HG03521 (cell line): ENCODE results near the gene EDEM3.
A peak's percentile ranks its signal among the peaks of the same experiment; 100 is the strongest.
"Not testable (repeated sequence)": the region's sequence is repeated elsewhere in the genome, so short reads cannot be mapped to it uniquely, and the experiment has no call there.

Experiments
- ATAC-seq: cut with Tn5 transposase; IDR thresholded peaks from one replicate; pipeline ENCODE4 v1.9.1; 2021; ENCODE audit warnings: mild to moderate bottlenecking, moderate library complexity; ENCODE audit not compliant: unreplicated experiment

EDEM3 gene

DNA sequence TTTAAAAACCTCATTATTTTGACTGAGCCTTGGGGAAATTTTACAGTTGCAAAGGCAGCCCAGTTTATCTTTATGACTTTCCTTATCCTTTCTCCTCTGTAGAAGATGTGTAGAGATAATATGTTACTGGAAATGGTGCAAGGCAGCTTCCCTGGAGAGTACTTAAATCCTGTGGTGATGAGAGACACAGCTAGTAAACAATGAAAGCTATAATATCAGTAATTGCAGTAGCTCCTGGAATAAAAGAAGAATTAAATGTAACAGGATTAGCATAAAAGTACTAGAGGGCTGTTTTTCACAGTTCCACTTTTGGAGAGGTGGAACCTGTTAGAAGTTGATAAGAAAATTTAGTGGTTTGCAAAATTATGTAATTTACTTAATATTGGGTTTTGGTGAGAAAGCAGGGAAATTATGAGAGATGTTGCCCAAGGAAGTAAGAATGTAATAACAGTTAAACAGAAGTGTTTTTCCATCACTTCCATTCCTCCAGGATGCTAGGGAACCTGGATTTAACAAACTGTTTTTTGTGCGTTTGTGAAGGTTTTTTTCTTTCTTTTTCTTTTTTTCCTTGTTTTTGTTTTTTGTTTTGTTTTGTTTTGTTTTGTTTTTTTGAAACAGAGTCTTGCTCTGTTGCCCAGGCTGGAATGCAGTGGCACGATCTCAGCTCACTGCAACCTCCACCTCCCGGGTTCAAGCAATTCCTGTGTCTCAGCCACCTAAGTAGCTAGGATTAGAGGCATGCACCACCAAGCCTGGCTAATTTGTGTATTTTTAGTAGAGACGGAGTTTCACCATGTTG, 15.7 kb upstream of the EDEM3 start:
- no peak for ATAC-seq

DNA sequence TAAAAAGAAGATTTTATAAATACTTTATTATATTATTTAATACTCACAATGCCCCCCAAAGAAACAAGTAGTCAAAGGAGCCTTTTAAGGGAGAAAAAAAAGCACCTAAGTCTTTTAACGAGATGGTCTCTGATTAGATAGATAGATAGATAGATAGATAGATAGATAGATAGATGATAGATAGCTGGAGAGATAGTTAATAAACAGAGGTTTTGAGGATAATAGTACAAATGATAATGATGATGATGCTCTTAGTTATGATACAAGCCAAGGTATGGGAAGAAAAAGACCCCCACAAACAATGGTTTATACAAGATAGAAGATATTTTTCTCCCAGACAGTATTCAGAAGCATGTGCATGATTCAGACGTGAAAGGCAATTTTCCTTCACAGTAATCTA, 14.6 kb upstream of the EDEM3 start:
- ATAC-seq, result no peak

DNA sequence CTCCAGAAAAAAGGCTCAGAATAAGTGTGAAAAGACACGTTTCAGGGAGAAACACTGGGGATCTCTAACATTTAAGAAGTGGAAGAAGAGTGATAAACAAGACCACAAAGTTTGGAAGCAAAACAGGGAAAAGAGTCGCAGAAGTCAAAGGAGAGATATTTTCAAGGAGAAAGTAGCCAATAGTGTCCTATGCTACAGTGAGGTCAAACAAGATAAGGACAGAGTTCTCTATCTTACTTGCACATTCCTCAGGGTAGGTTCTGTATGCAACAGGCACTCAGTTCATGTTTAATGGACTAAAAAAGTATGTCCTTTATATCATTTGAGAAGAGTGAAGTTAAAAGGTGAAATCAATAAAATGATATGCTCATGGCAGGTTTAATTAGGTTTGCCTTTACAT, 13.8 kb upstream of the EDEM3 start:
- ATAC-seq, result no peak

DNA sequence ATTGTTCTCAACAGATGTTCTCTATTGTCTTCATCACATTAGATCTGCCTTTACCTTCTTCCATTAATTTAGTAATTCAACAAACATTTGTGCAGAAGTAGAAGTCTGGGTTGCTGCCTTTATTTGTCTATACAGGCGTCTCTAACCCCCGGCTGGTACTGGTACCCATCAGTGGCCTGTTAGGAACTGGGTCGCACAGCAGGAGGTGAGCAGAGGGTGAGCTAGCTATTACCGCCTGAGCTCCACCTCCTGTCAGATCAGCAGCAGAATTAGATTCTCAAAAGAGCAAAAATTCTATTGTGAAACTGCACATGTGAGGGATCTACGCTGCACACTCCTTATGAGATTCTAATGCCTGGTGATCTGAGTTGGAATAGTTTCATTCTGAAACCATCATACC, 12.9 kb upstream of the EDEM3 start:
- ATAC-seq, result no peak

DNA sequence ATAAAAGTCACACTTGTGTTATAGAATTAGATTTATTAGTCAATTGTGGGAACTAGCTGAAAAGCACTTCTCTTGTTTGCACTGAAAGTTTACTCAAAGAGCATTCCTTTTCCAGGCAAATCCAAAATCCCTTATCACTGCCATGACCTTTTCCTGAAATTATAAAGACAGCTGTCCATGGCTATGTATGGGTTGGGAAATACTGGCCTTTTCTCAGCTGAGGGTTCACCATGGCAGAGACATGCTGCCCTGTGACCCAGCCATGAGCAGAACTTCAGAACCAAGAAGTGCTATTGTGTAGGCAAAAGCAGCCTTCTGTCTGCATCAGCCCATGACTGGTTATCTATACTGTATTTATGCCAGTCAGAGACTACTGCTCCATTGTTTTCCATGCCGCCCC, 9.8 kb upstream of the EDEM3 start:
- ATAC-seq, result no peak

DNA sequence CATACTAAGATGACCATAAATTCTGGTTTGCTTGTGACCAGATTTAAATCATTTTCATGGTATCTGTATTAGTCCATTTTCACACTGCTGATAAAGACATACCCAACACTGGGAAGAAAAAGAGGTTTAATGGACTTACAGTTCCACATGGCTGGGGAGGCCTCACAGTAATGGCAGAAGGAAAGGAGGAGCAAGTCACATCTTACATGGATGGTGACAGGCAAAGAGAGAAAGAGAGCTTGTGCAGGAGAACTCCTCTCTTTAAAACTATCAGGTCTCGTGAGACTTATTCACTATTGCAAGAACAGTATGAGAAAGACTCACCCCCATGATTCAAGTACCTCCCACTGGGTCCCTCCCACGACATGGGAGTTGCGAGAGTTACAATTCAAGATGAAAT, 8.9 kb upstream of the EDEM3 start:
- not testable (repeated sequence) for ATAC-seq

DNA sequence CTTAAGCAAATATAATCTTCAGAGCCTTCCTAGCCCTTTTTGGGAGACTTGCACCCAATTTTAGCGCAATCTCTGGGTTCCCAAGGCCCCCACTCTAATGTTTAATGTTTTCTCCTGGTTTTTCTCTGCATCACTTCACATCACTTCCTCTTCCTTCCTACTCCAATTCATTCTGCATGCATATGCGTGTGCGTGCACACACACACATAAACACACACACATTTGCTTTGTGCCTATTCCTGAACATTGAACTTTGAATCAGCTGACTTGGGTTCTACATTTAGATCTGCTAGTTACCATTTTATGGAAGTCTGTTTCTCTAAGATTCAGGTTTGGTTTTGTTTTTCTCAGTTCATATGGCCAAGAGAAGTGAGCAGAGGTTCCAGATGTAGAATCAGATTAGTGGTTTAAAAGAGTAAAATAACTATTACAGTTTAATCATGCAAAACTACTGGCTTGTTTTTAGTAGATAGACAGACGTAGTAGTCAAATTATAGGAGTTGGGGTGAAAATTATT, 7.4 kb upstream of the EDEM3 start:
- no peak for ATAC-seq

DNA sequence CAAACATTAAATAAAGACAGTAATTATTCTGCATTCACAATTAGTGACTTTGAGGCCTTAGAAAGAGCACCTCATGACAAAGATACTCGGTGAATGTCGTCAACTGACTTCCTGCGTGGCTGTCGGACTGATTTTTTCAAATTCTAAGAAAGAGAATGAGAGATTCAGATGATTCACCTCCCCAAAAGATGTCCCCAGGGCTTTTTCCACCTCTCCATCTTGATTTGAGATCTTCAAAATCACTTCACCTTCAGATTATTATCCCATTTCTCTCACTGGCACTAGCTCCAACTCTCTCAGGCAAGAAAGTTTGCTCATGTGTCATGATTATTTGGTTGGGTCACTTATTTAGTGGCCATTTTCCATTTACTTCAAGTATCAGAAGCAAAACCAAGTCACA, 5.0 kb upstream of the EDEM3 start:
- ATAC-seq, result no peak

DNA sequence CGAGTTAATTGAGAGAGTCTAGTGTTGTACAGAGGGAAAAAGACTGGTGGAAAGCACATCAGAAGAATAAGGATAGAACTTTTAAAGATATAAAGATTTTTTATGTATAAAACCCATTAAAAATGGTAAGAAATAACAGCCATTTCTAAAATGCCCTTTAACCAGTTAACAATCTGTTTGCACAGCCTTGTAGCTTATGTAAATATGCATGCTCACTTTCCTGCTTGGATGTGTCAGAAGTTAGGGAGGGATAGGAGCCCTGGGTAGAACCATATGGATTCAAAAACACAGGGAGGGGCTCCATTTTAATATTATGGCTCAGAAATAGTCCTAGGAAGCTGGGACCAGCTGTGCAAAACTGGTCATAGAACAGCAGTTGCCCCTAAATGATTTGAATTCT, 4.5 kb upstream of the EDEM3 start:
- ATAC-seq, result no peak

DNA sequence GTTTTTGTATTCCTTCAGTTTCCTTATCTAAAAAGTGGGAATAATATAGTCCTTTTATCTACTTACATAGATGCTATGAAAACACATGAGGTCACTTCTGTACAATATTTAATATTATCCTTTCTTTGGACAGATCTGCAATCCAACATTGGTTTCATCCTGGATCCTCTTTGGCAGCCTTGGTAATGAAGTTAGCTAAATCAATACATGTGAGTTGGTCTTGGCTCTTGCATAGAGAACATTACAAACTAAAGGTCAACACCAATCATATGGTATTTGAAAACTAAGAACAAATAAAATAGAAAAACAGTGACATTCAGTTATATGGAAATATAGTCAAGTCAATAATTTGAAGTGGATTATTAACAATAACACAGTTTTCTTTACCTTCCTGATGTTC, 3.2 kb upstream of the EDEM3 start:
- no peak for ATAC-seq

DNA sequence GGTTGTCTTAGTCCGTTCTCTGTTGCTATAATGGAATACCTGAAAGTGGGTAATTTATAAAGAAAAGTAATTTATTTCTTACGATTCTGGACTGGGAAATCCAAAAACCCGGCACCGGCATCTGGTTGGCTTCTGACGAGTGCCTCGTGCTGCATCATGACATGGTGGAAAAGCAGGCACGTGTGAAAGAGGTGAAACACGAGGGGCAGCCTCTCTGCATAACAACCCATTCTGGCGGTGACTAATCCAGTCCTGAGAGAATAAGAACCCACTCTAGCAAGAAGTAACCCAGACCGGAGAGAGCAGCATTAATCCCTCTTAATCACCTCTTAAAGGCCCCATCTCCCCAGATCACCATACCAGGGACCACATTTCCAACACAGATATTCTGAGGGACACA, 2.7 kb upstream of the EDEM3 start:
- no peak for ATAC-seq

DNA sequence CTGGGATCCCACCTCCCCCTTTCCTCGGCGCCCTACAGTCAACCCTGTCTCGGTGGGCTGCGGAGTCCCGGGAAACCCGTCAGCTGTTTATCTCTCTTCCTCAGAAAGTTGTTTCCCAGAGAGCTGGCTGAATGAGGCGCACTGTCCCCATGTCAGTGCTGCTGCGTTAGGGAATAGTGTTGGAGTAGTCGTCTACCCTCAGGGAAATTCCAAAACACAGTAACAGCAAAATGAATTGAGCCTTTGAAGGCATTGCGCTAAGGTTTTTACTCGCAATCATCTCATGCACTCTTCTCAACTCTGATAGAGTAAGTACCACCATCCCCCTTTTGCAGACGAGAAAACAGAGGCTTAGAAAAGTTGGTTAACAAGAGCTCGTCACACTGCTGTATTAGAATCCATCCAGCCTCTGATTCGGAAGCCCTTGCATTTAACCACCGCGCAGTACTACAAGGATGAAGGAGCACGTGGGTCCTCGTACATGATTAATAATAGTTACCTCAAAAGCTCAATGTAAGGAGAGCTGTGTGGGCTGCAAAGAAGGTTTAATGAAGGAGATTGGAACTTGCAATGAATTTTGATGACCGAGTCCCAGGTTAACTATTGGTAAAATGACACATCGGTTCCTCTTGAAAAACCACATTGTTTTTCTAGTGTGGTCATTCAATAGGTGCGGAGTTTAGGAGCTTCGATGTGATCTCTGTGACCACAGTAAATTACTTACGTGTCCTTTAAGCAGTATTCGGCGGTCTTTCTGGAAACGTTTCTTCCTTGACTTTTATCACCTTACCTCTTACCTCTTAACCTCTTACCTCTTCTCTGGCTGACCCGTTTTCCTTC, 788 bp upstream of the EDEM3 start:
- no peak for ATAC-seq

DNA sequence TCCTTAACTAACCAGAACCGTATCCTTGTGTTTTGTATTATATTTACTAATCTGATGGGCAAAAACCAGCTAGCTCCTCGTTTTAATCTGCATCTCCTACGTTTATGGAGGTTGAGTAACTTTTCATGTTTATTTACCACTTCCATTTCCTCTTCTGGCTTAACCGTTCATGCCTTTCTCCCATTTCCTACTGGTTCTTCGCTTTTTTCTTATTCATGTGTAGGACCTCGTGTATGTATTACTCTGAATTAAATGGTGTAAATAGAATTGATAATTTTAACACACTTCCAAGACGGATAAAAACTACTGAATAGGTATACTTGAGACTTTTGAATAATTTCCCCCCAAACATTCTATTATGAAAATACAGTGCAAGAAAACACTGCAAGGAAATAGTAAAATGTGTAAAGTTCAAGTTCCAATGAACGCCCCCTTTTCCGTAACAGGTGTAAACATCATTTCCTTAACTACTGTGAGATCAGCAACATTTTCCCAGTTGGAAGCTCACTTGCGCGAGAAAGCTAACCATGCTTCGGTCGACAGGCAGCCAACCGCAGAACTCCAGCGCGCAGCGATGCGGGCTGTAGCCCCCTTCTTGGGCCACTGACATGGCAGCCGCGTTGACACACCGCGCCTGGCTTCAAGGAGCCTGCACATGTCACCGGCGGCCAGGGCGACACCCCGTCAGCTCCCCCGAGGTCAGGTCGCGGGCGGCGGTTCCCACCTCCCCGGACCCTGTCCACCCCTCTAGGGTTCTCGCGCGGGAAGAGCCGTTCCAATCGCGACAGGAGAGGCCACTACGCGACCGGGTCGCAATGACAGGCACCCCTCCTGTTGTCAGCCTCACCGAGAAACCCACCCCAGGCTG, 816 bp downstream of the EDEM3 start:
- ATAC-seq, result peak; percentile 7

DNA sequence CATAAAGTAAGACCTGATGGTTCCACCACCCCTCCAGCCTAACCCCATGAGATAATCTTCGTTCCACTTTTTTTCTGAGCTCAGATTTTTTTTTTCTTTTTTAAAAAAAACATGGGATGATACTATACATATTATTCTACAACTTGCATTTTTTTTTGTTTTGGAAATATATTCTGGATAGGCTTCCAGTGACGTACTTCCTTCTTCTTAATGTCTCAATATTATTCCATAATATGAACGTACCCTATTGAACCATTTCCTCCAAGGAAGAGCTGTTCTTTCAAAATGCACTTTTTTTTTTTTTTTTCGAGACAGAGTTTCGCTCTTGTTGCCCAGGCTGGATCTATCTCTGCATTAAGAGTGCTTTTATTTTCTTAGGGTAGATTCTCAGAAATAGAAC, 1.5 kb downstream of the EDEM3 start:
- ATAC-seq, result no peak

DNA sequence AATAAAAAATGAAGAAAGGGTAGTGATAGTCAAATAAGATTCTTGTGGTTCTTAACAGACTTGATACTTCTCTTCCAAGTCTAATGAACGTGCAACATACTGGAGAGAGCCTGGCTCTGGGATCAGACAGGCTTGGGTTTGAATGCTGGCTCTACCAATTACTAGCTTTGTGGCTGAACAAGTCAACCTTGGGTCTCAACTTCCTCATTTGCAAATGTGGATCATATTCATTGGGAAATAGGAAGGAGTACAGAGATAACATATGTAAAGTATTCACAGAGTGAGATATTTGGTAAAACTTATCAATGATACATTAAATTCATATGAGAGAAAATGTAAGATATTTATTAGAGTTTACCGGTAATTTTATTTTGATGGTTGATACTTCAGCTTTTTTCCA, 2.0 kb downstream of the EDEM3 start:
- no peak for ATAC-seq

DNA sequence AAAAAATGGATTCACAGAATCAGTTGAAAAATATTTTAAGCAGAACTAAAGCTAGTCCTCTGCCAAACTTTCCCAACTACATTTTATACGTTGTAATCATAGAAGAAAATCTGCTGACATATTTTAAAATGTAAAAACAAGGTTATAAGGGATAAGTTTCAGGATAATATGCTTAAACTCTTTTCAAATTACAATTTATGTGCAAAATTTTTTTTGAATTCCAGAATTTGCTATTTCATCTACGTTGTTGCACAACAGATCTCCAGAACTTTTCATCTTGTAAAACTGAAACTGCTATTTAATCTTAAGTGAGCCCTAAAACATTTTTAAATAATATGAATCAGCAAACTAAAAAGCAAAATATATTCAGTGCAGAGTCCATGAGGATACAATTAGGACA, 5.9 kb downstream of the EDEM3 start:
- no peak for ATAC-seq

DNA sequence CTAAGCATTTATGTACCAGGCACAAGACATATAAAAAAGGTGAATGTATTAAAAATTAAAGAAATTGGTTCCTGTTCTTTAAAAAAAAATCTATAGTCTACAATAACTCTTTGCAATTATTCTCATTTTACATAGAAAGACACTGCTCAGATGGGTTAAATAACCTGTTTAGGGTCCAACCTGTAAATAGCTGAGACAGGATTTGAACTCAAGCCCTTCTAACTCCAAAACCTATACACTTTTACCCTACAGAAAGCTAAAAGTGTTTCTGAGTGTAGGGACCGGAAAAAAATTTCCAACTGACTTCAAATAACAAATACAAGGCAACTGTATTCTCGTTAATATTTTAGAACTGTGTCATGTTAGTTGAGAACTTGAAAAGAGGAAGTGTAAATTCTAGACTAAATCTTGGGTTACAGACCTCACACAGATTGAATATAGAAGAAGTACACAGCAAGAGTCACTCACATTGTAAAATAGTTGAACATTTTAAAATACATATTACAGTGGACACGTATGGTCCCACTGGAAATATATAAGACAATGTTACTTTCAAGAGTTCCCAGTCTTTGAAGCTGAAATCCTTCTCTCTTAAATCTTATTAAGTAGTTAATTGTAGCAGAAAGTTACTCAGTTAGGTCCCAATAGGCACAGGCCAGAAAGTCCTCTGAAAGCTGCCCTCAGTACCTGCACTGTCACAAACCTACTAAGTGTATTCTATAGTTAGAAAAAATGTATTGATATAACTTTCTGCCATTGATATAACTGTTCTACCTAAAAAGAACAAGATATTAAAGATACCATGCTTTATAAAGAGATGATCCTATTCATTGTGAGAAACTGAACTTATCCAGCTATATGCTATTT, 7.3 kb downstream of the EDEM3 start:
- ATAC-seq, result peak; percentile 71

DNA sequence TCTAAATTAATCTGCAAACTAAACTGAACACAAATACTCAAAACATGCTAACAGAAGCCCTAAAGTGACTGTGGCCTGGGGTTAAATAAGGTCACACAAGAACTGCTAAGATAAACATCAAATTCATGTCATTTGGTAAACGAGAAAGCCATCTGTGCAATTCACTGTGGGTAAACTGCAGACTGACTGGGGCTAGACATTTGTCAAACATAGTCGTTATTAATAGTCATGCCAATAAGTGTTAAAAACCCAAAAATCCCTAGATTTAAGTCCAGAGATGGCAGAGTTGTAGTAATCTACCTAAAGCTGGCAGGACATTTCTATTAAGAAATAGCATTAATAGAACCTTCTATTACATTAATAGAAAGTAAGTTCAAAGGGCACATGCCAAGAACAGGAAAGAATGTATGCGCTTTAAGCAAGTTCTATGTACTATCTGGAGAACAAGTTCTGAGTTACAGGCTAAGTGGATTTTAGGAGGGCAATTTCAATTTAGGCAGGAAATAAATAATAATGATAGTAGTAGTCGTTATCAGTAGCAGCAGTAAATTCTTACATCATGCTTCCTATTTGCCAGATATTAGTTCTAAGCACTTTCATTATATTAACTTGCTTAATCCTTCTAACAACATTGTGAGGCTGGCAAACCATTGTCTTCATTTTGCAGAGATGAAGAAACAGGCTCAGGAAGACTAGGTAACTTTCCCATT, 8.6 kb downstream of the EDEM3 start:
- ATAC-seq, result no peak

DNA sequence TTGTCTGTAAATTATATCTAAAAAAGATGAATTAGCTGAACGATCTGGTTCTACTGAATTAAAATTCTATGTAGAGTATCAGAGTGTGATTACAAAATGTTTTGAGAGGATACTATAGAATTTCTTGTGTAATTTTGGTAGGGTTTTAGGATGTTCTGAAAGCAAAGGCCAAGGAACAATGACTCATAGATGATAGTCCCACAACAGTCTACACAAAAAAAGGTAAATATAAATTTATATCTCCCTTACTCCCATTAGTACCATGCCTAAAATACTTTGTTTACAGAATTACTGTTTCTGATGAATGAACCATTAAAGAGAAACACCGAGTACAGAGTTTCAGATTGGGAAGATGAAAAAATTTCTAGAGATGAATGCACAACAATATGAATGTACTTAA, 9.5 kb downstream of the EDEM3 start:
- no peak for ATAC-seq
